Effector CD4-positive, alpha-beta T cell (primary cell): ENCODE measurements around the gene FGF18.

Source experiments
- DNase-seq: peaks from one replicate; pipeline ENCODE4 v3.0.0-alpha.2; 2020

Gene FGF18

DNA sequence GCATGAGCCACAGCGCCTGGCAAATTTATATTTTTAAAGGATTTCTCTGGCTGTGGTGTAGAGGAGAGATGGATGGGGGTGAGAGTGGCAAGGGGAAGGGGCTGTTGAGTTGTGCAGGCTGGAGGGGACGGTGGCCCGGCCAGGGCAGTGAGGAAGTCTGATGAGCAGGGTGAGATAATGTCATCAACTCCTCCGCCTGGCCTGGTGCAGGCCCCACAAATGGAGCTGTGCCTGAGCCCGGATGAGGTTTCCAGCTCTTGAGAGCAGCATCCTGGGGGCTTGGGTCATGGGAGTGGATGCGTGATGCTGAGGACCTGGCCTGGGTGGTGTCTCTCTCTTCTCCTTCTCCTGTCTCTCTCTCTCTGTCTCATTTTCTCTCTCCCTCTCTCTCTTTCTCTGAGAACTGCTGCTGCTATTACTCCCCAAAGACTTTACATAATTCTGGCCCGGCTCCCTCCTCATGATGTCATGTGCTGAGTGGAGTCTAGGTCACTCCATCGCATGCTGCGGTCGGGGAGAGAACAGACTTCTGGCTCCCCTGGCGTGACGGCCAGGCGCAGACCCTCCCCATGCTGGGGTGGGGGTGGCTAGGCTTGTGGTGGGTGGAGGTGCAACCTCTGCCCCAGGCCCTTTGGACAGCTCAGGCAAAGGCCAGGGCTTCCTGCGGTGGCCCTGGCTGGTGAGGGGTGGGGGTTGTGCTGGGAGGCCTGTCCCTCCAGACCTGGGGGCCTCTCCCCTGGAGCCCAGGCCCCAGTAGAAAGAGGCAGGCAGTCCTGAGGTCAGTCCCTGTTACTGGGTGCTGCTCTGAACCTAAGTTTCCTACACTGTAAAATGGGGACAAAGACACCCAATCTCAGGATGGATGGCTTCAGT lies 26.4 kb downstream of the FGF18 start:
- no peak for DNase-seq

GRCh38 chr5:171447226-171447625 lies 27.8 kb downstream of the FGF18 start:
- DNase-seq: no peak

GRCh38 chr5:171449426-171449825 lies 30.0 kb downstream of the FGF18 start:
- DNase-seq: no peak

GRCh38 chr5:171450423-171451331 lies 31.2 kb downstream of the FGF18 start:
- DNase-seq: no peak

GRCh38 chr5:171451421-171451820 lies 32.0 kb downstream of the FGF18 start:
- no peak for DNase-seq

GRCh38 chr5:171453056-171453725 lies 33.7 kb downstream of the FGF18 start:
- no peak for DNase-seq

GRCh38 chr5:171453988-171454387 lies 34.5 kb downstream of the FGF18 start:
- DNase-seq: no peak

DNA sequence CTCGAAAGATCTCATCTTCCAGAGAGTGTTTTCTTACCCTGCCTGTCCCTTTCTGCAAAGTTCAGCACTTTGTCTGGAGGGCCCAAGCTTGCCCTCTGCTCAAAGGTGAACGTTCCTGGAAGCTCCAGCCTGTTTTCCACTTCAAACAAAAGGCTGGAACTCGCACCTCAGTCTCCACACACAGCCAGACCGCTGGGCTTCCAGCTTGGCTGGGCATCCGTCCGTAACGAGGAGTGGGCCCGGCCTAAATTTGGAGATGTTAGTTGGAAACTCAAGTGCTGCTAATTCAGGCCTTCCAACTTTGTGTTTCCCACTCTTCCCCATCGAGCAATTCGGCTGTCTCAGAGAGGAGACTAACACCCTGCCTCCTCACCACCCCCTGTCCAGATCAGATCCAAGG lies 35.1 kb downstream of the FGF18 start:
- no peak for DNase-seq

- no peak for DNase-seq
These were observed 36.1 kb downstream of the FGF18 start for GRCh38 chr5:171455522-171455921.

- no peak for DNase-seq
These were observed 37.9 kb downstream of the FGF18 start for GRCh38 chr5:171457208-171457981.

GRCh38 chr5:171459839-171460238 lies 40.4 kb downstream of the FGF18 start:
- no peak for DNase-seq

DNA sequence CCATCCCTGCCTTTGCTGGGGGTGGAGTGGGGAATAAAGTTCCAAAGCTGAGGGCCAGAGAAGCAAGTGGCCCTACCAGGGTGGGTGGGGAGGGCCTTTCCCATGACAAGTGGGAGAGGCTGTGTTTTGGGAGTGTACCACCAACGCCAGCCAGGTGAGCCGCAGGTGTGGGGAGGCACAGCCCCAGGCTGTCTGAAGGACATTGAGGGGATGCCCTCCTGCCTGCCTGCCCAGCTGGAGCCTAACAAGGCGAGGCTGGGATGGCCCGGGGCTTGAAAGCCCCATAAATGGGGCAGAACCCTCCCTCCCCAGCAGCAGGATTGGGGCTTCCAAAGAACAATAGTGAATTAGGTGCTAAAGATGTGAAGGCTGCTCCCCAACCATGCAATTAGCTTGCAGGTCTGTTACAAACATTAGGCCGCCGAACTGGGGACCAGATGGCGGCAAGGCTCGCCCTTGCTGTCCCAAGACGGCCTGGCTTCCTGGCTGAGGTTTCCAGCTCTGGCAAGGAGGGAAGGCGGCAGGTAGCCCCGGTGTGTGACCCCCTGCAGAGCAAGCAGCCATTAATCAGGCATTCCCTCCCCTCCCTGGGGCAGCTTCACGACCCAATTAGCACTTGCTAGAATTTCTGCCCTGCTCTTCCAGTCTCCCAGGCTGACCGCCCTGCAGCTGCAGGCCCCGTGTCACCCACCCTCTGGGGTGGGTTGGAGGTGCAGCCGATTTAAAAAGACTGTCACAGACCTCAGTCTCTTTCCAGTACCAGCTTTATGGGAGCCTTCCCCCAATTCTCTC lies 42.9 kb downstream of the FGF18 start:
- no peak for DNase-seq

DNA sequence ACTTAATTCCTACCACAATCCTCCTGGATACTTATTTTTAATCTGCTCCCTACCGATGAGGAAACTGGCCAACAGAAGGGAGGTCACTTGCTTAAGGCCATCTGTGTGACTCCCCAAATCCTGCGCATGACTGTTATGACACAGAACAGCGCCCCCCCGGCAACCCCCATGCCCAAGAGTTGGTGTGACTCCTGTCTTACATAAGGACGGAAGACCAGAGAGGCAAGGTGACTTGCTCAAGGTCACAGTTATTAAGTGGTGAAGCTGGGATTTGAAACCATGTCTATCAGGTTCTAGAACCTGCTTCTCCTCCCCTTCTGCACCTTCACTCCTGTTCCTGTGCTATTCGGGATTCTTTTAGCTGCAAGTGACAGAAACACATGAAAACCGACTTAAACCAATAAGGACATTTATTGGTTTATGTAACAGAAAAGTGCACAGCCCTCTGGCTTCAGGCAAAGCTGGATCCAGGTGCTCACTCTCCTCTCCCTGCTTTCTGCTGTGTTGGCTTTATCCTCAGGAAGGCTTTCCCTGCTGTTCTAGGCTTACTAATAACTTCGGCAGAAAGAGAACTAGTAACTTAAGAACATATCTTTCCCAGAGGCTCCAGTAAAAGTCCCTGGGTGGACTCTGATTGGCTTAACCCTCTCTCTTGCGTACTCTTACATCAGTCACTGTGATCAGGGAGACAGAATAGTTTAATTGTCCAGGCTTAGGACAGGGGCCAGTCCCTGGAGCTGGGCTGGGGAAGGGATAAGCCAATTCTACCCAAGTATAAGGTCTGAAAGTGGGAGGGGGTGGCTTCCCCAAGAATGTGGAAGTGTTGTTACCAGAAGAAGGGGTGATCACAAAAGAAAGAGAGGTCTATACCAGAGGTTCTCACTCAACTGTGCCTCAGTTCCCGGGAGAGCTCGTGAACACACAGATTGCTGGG lies 43.7 kb downstream of the FGF18 start:
- DNase-seq: no peak

- DNase-seq: no peak
These were observed 44.4 kb downstream of the FGF18 start for GRCh38 chr5:171463862-171464229.

GRCh38 chr5:171464829-171465228 lies 45.4 kb downstream of the FGF18 start:
- no peak for DNase-seq

- DNase-seq: no peak
These were observed 47.7 kb downstream of the FGF18 start for GRCh38 chr5:171467107-171467506.

DNA sequence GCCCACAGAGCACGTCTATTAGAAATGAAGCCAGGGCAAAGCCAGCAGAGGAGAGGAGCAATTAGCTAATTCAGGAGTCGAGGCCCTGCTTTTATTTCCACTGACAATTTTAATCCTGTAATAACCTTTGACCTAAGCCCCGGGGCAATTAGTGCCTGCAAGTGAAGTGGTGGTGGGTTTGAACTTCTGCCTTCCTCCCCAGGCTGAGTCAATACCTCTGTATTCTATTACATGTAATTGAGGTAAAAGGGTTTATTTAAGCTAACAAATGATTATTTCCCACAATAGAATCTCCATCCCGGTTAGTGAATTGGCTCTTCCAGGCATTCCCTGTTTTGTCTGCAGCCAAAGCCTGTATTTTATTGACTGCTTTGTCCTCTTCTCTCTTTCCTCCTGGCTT lies 49.9 kb downstream of the FGF18 start:
- DNase-seq: no peak

GRCh38 chr5:171470420-171470819 lies 51.0 kb downstream of the FGF18 start:
- no peak for DNase-seq

DNA sequence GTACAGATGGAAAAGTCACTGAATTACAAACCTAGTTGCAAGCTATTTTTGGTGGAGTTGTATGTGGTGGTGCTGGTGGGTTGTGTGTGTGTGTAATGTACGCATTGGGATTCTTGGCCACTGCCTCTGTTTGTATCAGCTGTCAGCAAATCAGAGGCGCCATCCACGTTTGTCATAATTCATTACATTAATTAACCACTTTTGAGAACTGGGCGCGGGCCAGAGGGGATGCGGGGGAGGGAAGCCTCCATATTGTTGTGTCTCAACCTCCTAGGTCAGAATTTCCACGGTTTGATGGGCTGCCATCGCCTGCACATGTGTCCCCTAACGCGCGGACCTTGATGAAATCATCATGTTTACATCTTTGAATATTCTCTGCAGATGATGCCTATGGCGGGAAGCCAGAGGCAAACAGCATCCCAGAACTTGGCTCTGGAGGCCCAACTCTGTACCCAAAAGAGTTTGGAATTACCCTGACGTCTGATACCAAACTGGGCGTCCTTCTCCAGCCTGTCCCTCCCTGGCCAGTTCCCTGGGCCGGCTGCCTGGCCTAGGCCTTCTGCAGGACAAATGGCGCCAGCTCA lies 54.9 kb downstream of the FGF18 start:
- no peak for DNase-seq

DNA sequence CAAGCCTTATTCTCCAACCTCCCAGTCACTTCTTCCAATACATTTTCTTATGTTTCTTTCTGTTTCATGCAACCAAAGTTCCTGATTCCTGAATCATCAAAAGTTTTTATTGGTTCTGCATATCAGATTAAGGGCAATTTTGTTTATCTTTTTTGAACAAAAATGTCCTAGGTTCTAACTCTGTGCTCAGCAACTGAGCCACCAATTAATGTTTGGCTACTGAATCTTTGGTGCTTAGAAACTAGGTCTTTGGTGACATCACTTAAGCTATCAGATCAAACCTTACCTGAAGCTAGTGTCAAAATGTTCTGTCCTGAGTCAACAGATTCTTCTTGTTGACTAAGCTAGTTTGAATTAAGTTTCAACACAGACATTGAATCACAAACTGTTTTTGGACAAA lies 56.1 kb downstream of the FGF18 start:
- no peak for DNase-seq
